Stimulated activated naive CD8-positive, alpha-beta T cell treated with anti-CD3 and anti-CD28 coated beads, Interleukin-15, amount 100 ng/mL, for 72 hours (primary cell): Measurements from ENCODE around the gene SNRPD2.
"Not testable (repeated sequence)": the region's sequence is repeated elsewhere in the genome, so short reads cannot be mapped to it uniquely, and the experiment has no call there.

Experiments
- ATAC-seq: fragments of 150-1000 bp; cut with Tn5 transposase; 2 replicates; pipeline ENCODE4 v1.10.0; 2021; ENCODE audit warnings: mild to moderate bottlenecking, moderate library complexity
- DNase-seq, 2 donors: peaks; one replicate each; pipeline ENCODE4 v3.0.0; 2021 to 2022
- H3K27ac Mint-ChIP-seq, 2 donors: one replicate each; pipeline ENCODE4 v1.8.0; 2022; ENCODE audit warnings: mild to moderate bottlenecking in 2 of 2, mixed read lengths in 2 of 2, moderate library complexity in 2 of 2
- H3K27me3 Mint-ChIP-seq: one replicate; pipeline ENCODE4 v1.8.0; 2022; ENCODE audit warnings: mixed read lengths
- H3K4me1 Mint-ChIP-seq: one replicate; pipeline ENCODE4 v1.8.0; 2022; ENCODE audit warnings: mild to moderate bottlenecking, mixed read lengths
- H3K4me3 Mint-ChIP-seq, 2 donors: one replicate each; pipeline ENCODE4 v1.8.0; 2022; ENCODE audit warnings: mild to moderate bottlenecking in 2 of 2, mixed read lengths in 2 of 2, moderate library complexity in 1 of 2
- H3K9me3 Mint-ChIP-seq, 2 donors: one replicate each; pipeline ENCODE4 v1.8.0; 2022; ENCODE audit warnings: mixed read lengths in 2 of 2

SNRPD2 gene

DNA sequence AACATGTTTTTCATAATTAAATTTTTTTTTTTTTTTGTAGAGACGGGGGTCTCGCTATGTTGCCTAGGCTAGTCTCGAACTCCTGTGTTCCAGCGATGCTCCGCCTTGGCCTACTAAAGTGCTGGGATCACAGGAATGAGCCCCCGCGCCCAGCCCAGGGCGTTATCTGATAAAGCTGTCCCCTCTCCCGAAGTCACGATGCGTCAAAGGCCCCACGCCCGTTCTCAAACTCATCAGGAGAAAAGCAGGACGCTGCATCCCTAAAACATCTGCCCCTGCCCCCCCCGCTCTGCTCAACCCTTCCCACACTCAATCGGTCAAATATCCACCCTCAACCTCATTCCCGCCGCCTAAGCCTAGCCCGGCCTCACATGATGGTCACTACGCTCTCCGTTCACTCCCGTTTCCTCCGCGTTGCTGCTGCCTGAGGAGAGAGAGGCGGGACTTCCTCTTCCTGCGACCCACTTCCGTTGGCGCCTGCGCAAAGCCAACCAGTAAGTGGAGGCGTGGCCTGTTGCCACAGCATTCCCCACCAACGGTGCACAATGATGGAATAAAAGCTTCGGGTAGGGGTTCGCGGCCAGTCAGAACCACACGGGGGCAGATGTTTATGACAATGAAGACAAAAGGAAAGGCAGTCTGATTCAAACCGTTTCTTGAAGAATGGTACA is at the start of gene SNRPD2:
Gene SNRPD2, minus strand, starts transcription at position 438 of the 671 bp plus-strand sequence. Its CDS starts 65 bp downstream, at position 373.
- ATAC-seq (peak; percentile 59), DNase-seq (peak; percentile 93 to 94)
- peak within 1 kb of the TSS; percentile 98 to 100 for H3K27ac Mint-ChIP-seq
- peaks cover 41% of the 10 kb centered on the region for H3K4me1 Mint-ChIP-seq
- peak within 1 kb of the TSS; percentile 98 to 99 for H3K4me3 Mint-ChIP-seq
- H3K27me3 Mint-ChIP-seq: no peaks in the 10 kb centered on the region
- H3K9me3 Mint-ChIP-seq: no peaks in the 10 kb centered on the region

- peaks cover 4% of the 10 kb centered on the region for H3K27me3 Mint-ChIP-seq
- peak overlapping the region in 1 of 2 donors; percentile 52 for H3K27ac Mint-ChIP-seq
- ATAC-seq (no peak), DNase-seq (no peak)
- no peak overlapping the region for H3K4me3 Mint-ChIP-seq
- no peaks in the 10 kb centered on the region for H3K4me1 Mint-ChIP-seq
- no peaks in the 10 kb centered on the region for H3K9me3 Mint-ChIP-seq
These were observed 48.0 kb upstream of the SNRPD2 start for GRCh38 chr19:45739498-45740439.

DNA sequence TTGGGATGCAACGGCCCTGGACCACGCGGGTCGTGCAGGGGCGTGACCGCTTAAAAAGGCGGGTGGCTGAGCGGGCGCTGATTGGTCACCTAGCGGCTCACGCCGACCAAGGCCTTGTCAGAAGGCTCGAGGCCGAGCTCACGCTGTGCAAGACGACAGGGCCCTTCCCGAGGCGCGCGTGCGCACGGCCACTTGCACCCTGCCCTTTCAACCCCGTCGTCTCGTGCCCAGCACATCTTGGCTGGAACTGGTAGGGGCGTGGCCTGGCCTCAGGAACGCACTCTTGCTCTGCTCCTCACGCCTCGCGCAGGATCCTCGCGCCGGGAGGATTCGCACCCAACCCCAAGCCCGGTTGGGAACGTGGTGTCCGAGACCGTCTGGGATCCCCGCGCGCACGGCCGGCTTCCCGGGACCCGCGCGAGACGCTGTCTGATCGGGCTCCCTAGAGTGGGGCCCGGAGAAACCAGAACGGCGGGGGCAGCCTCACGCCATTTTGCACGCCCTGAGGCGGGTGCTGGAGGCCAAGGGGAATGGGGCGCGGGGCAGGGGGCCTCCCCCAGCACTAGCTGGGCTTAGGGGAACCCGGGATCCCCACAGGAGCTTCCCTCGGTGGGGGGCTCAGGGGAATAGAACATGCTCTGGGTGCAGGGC is 41.5 kb upstream of the SNRPD2 start, which contains the start of gene MEIOSIN:
Gene MEIOSIN, plus strand, starts transcription at position 280 of the 651 bp plus-strand sequence. CDS start 1,938 bp downstream, outside the sequence.
- H3K9me3 Mint-ChIP-seq: no peaks in the 10 kb centered on the region
- no peak within 1 kb of the TSS for H3K27ac Mint-ChIP-seq
- no peaks in the 10 kb centered on the region for H3K27me3 Mint-ChIP-seq
- H3K4me1 Mint-ChIP-seq: peaks cover 26% of the 10 kb centered on the region
- ATAC-seq (no peak), DNase-seq (no peak)
- no peak within 1 kb of the TSS for H3K4me3 Mint-ChIP-seq

- H3K9me3 Mint-ChIP-seq: no peaks in the 10 kb centered on the region
- peaks cover 44% of the 10 kb centered on the region for H3K4me1 Mint-ChIP-seq
- ATAC-seq (peak; percentile 99), DNase-seq (peak; percentile 85 to 94)
- H3K27ac Mint-ChIP-seq: peak within 1 kb of the TSS; percentile 94 to 97
- H3K4me3 Mint-ChIP-seq: peak within 1 kb of the TSS; percentile 94 to 98
- no peaks in the 10 kb centered on the region for H3K27me3 Mint-ChIP-seq
These were observed 38.9 kb upstream of the SNRPD2 start, which contains the start of gene FBXO46 for GRCh38 chr19:45730368-45731288. TSS of gene FBXO46 (minus strand) at chr19:45730896. CDS start at chr19:45713495, 17,401 bp downstream.

- peaks cover 44% of the 10 kb centered on the region for H3K4me1 Mint-ChIP-seq
- no peaks in the 10 kb centered on the region for H3K9me3 Mint-ChIP-seq
- peak overlapping the region; percentile 94 to 98 for H3K4me3 Mint-ChIP-seq
- ATAC-seq (no peak), DNase-seq (no peak)
- H3K27ac Mint-ChIP-seq: peak overlapping the region; percentile 94 to 97
- no peaks in the 10 kb centered on the region for H3K27me3 Mint-ChIP-seq
These were observed 38.1 kb upstream of the SNRPD2 start for GRCh38 chr19:45729800-45730290.

- not testable (repeated sequence) for DNase-seq, ATAC-seq, H3K27ac Mint-ChIP-seq, H3K27me3 Mint-ChIP-seq, H3K9me3 Mint-ChIP-seq
- Mint-ChIP-seq H3K4me1 (peaks cover 50% of the 10 kb centered on the region), H3K4me3 (peak overlapping the region; percentile 27 to 56)
These were observed 36.9 kb upstream of the SNRPD2 start for GRCh38 chr19:45728683-45729082.

GRCh38 chr19:45720065-45720464 is 28.3 kb upstream of the SNRPD2 start:
- not testable (repeated sequence) for H3K27me3 Mint-ChIP-seq, DNase-seq, H3K27ac Mint-ChIP-seq, ATAC-seq, H3K9me3 Mint-ChIP-seq
- peaks cover 59% of the 10 kb centered on the region for H3K4me1 Mint-ChIP-seq
- peak overlapping the region in 1 of 2 donors; percentile 22 for H3K4me3 Mint-ChIP-seq

GRCh38 chr19:45717983-45718650 is 26.4 kb upstream of the SNRPD2 start:
- Mint-ChIP-seq H3K4me3 (peak overlapping the region; percentile 99), H3K4me1 (peaks cover 61% of the 10 kb centered on the region), H3K27me3 (no peaks in the 10 kb centered on the region), H3K27ac (peak overlapping the region; percentile 36 to 88), H3K9me3 (no peaks in the 10 kb centered on the region)
- no peak for DNase-seq
- ATAC-seq: no peak

DNA sequence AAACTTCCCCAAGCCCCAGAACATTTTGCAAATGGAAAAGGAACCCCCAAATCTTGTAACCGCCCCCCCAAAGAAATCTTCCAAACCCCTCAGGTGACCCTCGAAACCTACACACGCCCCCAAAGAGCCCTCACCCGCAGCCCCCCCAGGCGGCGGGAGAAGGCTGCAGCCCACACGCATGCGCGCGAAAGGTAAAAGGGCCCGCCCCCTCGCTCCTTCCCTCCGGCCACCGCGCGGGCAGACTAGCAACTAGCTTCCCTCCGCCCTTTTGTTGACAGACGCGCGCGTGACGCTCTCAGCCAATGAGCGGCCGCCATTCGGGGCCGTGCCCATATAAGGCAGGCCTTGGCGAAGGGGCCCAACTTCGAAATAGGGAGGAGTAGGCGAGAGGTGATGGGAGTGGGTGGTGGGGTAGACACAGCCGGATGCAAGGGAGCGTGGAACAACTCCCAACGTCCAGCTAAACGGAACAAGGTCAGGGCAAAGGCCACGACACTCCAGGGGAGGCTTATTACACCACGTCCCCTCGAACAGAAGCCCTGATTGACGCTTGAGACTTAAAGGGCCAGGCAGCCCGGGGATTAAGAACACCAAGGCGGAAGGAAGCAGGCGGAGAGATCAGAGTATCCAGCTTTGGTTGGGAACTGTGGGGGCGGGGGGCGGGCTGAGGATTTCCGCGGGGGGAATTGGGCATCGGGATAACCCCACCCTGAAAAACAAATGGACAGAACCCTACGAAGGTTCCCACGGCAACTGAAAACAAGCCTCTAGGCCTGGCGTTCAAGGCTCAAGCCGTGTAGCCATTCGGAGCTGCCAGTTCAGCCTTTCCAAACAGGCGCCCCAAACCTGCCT is 25.6 kb upstream of the SNRPD2 start:
- H3K4me1 Mint-ChIP-seq: peaks cover 53% of the 10 kb centered on the region
- peak overlapping the region; percentile 99 for H3K4me3 Mint-ChIP-seq
- ATAC-seq: peak; percentile 98
- DNase-seq: peak; percentile 98 to 100
- H3K27ac Mint-ChIP-seq: peak overlapping the region; percentile 96 to 98
- H3K9me3 Mint-ChIP-seq: no peaks in the 10 kb centered on the region
- H3K27me3 Mint-ChIP-seq: no peaks in the 10 kb centered on the region

DNA sequence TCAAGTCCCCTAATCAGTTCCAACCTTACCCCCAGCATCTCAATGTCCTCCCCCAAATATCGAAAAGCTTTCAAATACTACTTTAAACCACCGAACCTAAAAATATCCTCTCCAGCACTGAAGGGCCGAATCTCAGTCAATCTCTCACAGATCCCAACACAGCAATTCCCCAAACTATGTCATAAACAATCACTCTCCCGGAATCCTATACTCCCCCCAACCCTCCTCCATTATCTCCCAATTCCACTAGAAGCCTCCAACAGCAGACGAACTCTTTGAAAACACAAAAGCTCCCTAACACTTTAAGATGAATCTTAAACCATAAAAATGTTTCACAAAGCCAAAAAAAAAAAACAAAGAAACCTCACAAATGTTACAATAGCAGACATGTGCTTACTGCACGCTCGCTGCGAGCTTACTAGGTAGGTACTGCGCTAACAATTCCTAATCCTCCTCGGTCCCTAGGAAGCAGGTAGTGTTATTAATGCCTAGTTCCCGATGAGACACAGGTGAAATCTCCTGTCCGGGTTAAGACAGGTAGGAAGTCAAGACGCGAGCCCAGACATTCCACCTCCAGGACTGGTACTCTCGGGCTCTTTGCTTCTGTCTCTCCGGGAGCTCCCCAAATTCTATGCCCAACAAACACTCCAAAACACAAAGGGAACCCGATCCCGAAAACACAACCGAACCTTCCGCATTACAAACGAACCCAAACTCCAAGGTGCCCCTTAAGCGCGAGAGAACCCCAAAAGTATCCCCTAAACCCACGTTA is 24.8 kb upstream of the SNRPD2 start:
- H3K4me1 Mint-ChIP-seq: peaks cover 46% of the 10 kb centered on the region
- no peaks in the 10 kb centered on the region for H3K27me3 Mint-ChIP-seq
- peak overlapping the region; percentile 99 for H3K4me3 Mint-ChIP-seq
- ATAC-seq (no peak), DNase-seq (peak in 1 of 2 donors; percentile 29)
- peak overlapping the region; percentile 96 to 98 for H3K27ac Mint-ChIP-seq
- H3K9me3 Mint-ChIP-seq: no peaks in the 10 kb centered on the region

DNA sequence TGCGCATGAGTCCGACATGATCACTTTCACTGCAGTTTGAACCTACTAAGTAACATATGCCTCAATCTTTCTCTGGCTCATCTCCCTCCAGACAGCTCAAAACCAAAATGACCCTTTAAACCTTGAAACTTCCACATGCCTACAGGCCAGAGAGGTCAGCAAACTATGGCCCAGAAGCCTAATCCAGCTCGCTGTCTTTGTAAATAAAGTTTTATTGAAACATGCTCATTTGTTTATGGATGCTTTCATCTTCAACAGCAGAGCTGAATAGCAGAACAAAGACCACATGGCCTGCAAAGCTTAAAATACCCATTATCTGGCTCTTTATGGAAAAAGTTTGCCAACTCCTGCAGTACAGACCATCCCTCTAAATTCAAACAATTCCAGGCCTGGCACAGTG is 23.4 kb upstream of the SNRPD2 start:
- DNase-seq: no peak
- H3K27me3 Mint-ChIP-seq: no peaks in the 10 kb centered on the region
- peaks cover 58% of the 10 kb centered on the region for H3K4me1 Mint-ChIP-seq
- H3K4me3 Mint-ChIP-seq: no peak overlapping the region
- H3K9me3 Mint-ChIP-seq: no peaks in the 10 kb centered on the region
- no peak for ATAC-seq
- no peak overlapping the region for H3K27ac Mint-ChIP-seq

- ATAC-seq (no peak), DNase-seq (no peak)
- no peaks in the 10 kb centered on the region for H3K9me3 Mint-ChIP-seq
- H3K4me3 Mint-ChIP-seq: no peak overlapping the region
- no peaks in the 10 kb centered on the region for H3K27me3 Mint-ChIP-seq
- H3K4me1 Mint-ChIP-seq: peaks cover 44% of the 10 kb centered on the region
- H3K27ac Mint-ChIP-seq: no peak overlapping the region
These were observed 21.4 kb upstream of the SNRPD2 start for GRCh38 chr19:45713141-45713540.

DNA sequence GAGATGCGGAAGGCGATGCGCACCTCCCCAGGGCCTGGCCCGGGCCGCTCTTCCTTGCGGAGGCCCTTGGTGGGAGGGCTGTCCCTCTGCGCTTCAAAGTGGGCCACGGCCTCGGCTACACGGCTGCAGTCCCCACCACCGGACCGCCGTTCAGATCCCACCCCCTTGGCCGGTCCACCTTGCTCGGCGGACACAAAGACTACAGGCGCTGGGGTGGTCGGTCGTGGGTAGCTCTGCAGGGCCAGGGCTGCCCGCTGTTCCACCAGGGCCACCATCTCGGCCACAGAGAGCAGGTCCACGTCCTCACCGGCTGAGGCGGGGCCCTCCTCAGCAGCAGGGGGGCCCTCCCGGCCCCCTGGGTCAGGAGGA is 20.9 kb upstream of the SNRPD2 start:
- no peaks in the 10 kb centered on the region for H3K9me3 Mint-ChIP-seq
- H3K27me3 Mint-ChIP-seq: no peaks in the 10 kb centered on the region
- peaks cover 41% of the 10 kb centered on the region for H3K4me1 Mint-ChIP-seq
- DNase-seq: no peak
- H3K27ac Mint-ChIP-seq: no peak overlapping the region
- no peak for ATAC-seq
- H3K4me3 Mint-ChIP-seq: no peak overlapping the region
